HG03025 (cell line): ENCODE data around the gene RUNDC3A.
"Not testable (repeated sequence)": the region's sequence is repeated elsewhere in the genome, so short reads cannot be mapped to it uniquely, and the experiment has no call there.

Source experiments
- ATAC-seq: cut with Tn5 transposase; IDR thresholded peaks from one replicate; pipeline ENCODE4 v1.9.1; 2021; ENCODE audit warnings: mild to moderate bottlenecking, moderate library complexity; ENCODE audit not compliant: unreplicated experiment, low FRiP score

The RUNDC3A gene

GRCh38 chr17:44338702-44339101 lies 30.3 kb downstream of the RUNDC3A start:
- ATAC-seq: no peak

GRCh38 chr17:44340553-44340952 lies 32.2 kb downstream of the RUNDC3A start:
- ATAC-seq: not testable (repeated sequence)

- ATAC-seq: no peak
These were observed 35.3 kb downstream of the RUNDC3A start for GRCh38 chr17:44343510-44344209.

GRCh38 chr17:44344939-44345453 lies 36.6 kb downstream of the RUNDC3A start, which contains the start of gene GRN:
Gene GRN (plus strand): TSS chr17:44345302. CDS start chr17:44349165, 3,863 bp downstream.
- peak; percentile 59 for ATAC-seq

GRCh38 chr17:44345454-44346026 lies 37.1 kb downstream of the RUNDC3A start:
- ATAC-seq: no peak

- no peak for ATAC-seq
These were observed 37.9 kb downstream of the RUNDC3A start for GRCh38 chr17:44346064-44346844.

- ATAC-seq: not testable (repeated sequence)
These were observed 39.0 kb downstream of the RUNDC3A start for GRCh38 chr17:44347206-44348055.

- ATAC-seq: no peak
These were observed 40.0 kb downstream of the RUNDC3A start for GRCh38 chr17:44348234-44348987.

- ATAC-seq: no peak
These were observed 40.6 kb downstream of the RUNDC3A start for GRCh38 chr17:44348988-44349364.

- ATAC-seq: no peak
These were observed 41.2 kb downstream of the RUNDC3A start for GRCh38 chr17:44349553-44350070.

- ATAC-seq: no peak
These were observed 42.4 kb downstream of the RUNDC3A start for GRCh38 chr17:44350733-44351226.

- ATAC-seq: no peak
These were observed 43.1 kb downstream of the RUNDC3A start for GRCh38 chr17:44351464-44351863.

GRCh38 chr17:44351961-44352827 lies 43.8 kb downstream of the RUNDC3A start:
- ATAC-seq: no peak

GRCh38 chr17:44352828-44353671 lies 44.6 kb downstream of the RUNDC3A start:
- ATAC-seq: no peak

GRCh38 chr17:44353672-44354331 lies 45.4 kb downstream of the RUNDC3A start:
- no peak for ATAC-seq

GRCh38 chr17:44354582-44355561 lies 46.5 kb downstream of the RUNDC3A start:
- no peak for ATAC-seq
